Measurements from ENCODE around the gene GJA9. TPM values are rescaled to one million over a fixed set of nuclear protein-coding genes. Genes with fewer than 3 reads are reported as not detected.

The GJA9 gene
- total RNA-seq, 1 donor from 2014 or later = not detected

DNA sequence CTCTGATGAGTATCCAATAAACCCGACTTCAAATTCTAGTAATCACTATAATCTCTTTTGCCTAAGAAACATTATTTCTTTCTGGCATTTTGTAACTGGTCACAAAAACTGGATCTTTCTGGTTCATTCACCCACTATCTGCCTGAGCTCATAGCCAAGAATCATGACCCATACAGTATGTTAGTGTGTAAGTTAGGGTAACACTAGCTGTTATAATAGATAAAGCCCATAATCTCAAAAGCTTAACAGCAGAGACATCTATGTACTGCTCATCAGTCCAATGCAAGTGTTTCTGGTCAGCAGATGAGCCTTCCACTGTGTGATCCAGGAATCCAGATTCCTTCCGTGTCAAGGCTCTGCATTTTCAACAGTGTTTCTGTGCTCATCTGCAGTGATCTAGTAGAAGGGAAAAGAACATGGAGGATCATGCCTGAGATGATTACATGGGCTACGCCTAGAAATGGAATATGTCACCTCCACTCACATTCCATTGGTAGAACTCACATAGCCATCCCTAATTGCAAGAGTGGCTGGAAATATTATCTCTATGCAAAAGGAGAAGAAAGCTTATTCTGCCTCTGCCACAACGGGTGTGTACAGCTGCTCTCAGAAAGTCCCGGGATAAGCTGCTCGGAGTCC lies 49.5 kb downstream of the GJA9 start:
- no peak for DNase-seq (ENCODE audit: low read depth in 2 of 2)

- DNase-seq (ENCODE audit: low read depth in 2 of 2) = no peak
Observed at GRCh38 chr1:38829368-38829767, 52.0 kb downstream of the GJA9 start.

- DNase-seq (ENCODE audit: low read depth in 2 of 2) = no peak
Observed at GRCh38 chr1:38827318-38827717, 54.1 kb downstream of the GJA9 start.

DNA sequence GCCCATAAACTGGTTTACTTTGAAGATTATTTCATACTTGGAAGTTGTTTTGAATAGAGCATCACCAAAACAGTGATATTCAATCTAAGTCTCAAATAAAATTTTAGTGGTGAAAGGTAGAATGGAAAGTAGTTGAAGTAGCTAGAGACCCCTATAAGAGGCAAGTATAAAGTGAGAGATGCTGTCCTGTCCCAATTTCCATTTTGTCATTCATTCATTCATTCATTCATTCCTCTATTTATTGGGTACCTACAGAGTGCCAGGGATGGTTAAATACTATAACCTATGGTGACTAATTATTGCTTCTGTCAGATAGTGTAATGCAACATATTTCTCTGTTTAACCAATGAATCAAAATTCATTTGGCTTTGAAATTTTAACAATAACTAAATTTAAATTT lies 54.5 kb downstream of the GJA9 start:
- no peak for DNase-seq (ENCODE audit: low read depth in 2 of 2)

- DNase-seq (ENCODE audit: low read depth in 2 of 2) = no peak
Observed at GRCh38 chr1:38826262-38826661, 55.1 kb downstream of the GJA9 start.

Other genes starting within 250 kb of the GJA9 start
- gene RRAGC, start 21.8 kb downstream of the GJA9 start, total RNA-seq = 13.3 and 16.1 TPM in 2 replicates
- gene MYCBP, start 8.2 kb downstream of the GJA9 start, total RNA-seq = 6.0 and 6.3 TPM in 2 replicates
- gene RHBDL2, start 60.2 kb upstream of the GJA9 start, total RNA-seq = not detected in 2 replicates
- gene AKIRIN1, start 109.7 kb upstream of the GJA9 start, total RNA-seq = 35.3 and 40.1 TPM in 2 replicates
- 419 and 482 TPM in 2 replicates for gene NDUFS5, start 144.8 kb upstream of the GJA9 start, total RNA-seq

All from lung microvascular endothelial cell (primary cell).